CD4-positive, alpha-beta T cell treated with Interleukin-17A for 4 hours (primary cell): ENCODE measurements around the gene ILDR2.
A peak's percentile ranks its signal among the peaks of the same experiment; 100 is the strongest.

Source experiments
- DNase-seq: peaks from one replicate; pipeline ENCODE4 v3.0.0-alpha.2; 2020; ENCODE audit warnings: mixed read lengths

Gene ILDR2

GRCh38 chr1:166920561-166921475 lies 54.5 kb downstream of the ILDR2 start:
- DNase-seq, result no peak

GRCh38 chr1:166918956-166919316 lies 56.4 kb downstream of the ILDR2 start:
- DNase-seq, result no peak

GRCh38 chr1:166918088-166918955 lies 57.0 kb downstream of the ILDR2 start:
- DNase-seq, result no peak

GRCh38 chr1:166915941-166916340 lies 59.4 kb downstream of the ILDR2 start:
- no peak for DNase-seq

- DNase-seq, result no peak
Measured at GRCh38 chr1:166915042-166915441, 60.3 kb downstream of the ILDR2 start.

GRCh38 chr1:166914111-166914510 lies 61.2 kb downstream of the ILDR2 start:
- DNase-seq, result no peak

- no peak for DNase-seq
Measured at GRCh38 chr1:166911624-166912023, 63.7 kb downstream of the ILDR2 start.

- DNase-seq, result peak; percentile 83
Measured at GRCh38 chr1:166910396-166910994, 64.8 kb downstream of the ILDR2 start.

GRCh38 chr1:166908942-166909341 lies 66.4 kb downstream of the ILDR2 start:
- DNase-seq, result no peak

- DNase-seq, result no peak
Measured at GRCh38 chr1:166907763-166908162, 67.6 kb downstream of the ILDR2 start.

GRCh38 chr1:166907051-166907450 lies 68.3 kb downstream of the ILDR2 start:
- DNase-seq, result no peak

- no peak for DNase-seq
Measured at GRCh38 chr1:166906647-166907046, 68.7 kb downstream of the ILDR2 start.

GRCh38 chr1:166905900-166906299 lies 69.4 kb downstream of the ILDR2 start:
- DNase-seq, result no peak

GRCh38 chr1:166905136-166905535 lies 70.2 kb downstream of the ILDR2 start:
- DNase-seq, result no peak

GRCh38 chr1:166903232-166903631 lies 72.1 kb downstream of the ILDR2 start:
- no peak for DNase-seq

GRCh38 chr1:166902279-166902678 lies 73.1 kb downstream of the ILDR2 start:
- no peak for DNase-seq

GRCh38 chr1:166900987-166901386 lies 74.4 kb downstream of the ILDR2 start:
- DNase-seq, result no peak

- DNase-seq, result no peak
Measured at GRCh38 chr1:166899769-166900168, 75.6 kb downstream of the ILDR2 start.

GRCh38 chr1:166895766-166896165 lies 79.6 kb downstream of the ILDR2 start:
- no peak for DNase-seq

GRCh38 chr1:166889776-166890175 lies 85.6 kb downstream of the ILDR2 start:
- no peak for DNase-seq

GRCh38 chr1:166888373-166889111 lies 86.8 kb downstream of the ILDR2 start:
- DNase-seq, result no peak

GRCh38 chr1:166884971-166885370 lies 90.4 kb downstream of the ILDR2 start:
- no peak for DNase-seq
